GM12878 (cell line): ENCODE results near the gene DNAJB8.

Experiments used
- CBFB ChIP-seq: IDR thresholded peaks from 2 replicates; pipeline ENCODE4 v1.6.1; 2016; ENCODE audit warnings: antibody characterized with exemption, low read depth
- CREB1 ChIP-seq: IDR thresholded peaks from 2 replicates; pipeline ENCODE4 v1.6.1; 2012; ENCODE audit warnings: low read depth, mild to moderate bottlenecking, inconsistent platforms
- CTCF ChIP-seq, 3 experiments: IDR thresholded peaks in 2 of 3; conservative IDR thresholded peaks in 1 of 3; 2 replicates each; pipeline ENCODE4 v1.5.1; 2011; ENCODE audit warnings: low read depth in 3 of 3, low read length in 3 of 3, mild to moderate bottlenecking in 3 of 3, control low read depth in 2 of 3, moderate library complexity in 2 of 3, inconsistent platforms in 1 of 3, mixed read lengths in 1 of 3; ENCODE audit not compliant: control insufficient read depth in 2 of 3, insufficient read depth in 1 of 3; ENCODE audit errors: extremely low read depth in 1 of 3
- EZH2 ChIP-seq: IDR thresholded peaks from 2 replicates; pipeline ENCODE4 v1.6.1; 2012; ENCODE audit warnings: low read depth, mild to moderate bottlenecking, control low read depth, inconsistent platforms, low read length, borderline replicate concordance; ENCODE audit not compliant: control insufficient read depth
- POLR2AphosphoS5 ChIP-seq: IDR thresholded peaks from 2 replicates; pipeline ENCODE4 v1.6.1; 2011; ENCODE audit warnings: mild to moderate bottlenecking, low read length, inconsistent platforms
- ZNF207 ChIP-seq: fragments of 450-650 bp; IDR thresholded peaks from 2 replicates; pipeline ENCODE4 v1.6.1; 2014; ENCODE audit warnings: antibody characterized with exemption, mild to moderate bottlenecking, borderline replicate concordance

GRCh38 chr3:128492671-128493569, 26.2 kb upstream of the DNAJB8 start, which contains the start of gene GATA2:
- no peak for TF ChIP-seq CTCF (IDR thresholded peaks at IDR 0.05 in 2 of 3, conservative IDR thresholded peaks at IDR 0.05 in 1 of 3; ENCODE audit: control insufficient read depth in 2 of 3, extremely low read depth in 1 of 3, insufficient read depth in 1 of 3, low read depth in 3 of 3, low read length in 3 of 3)
- no peak for TF ChIP-seq POLR2AphosphoS5
- TF ChIP-seq ZNF207, result no peak
- TF ChIP-seq CREB1, result no peak
- TF ChIP-seq EZH2, result no peak
- TF ChIP-seq CBFB, result no peak
